Calu3 (cell line): ENCODE data around the gene RIPOR3. TPM values are rescaled to one million over a fixed set of nuclear protein-coding genes. Genes with fewer than 3 reads are reported as not detected.

Experiments
- BruUV-seq: library from RNA; stranded (reverse); fragments of 400-500 nt; replicated peaks from 2 replicates; lab custom pipeline; 2021; lab: Mats Ljungman, UMichigan
- CTCF ChIA-PET: fragments of 300-600 bp; sonication (Branson Sonifier 250); formaldehyde crosslinking; loops from one replicate; lab custom pipeline; 2022; ENCODE audit warnings: antibody characterized with exemption; lab: Charles Lee
- DNase-seq: peaks from one replicate; pipeline ENCODE4 v3.0.0; 2022
- H3K27ac Mint-ChIP-seq: one replicate; pipeline ENCODE4 v1.8.0; 2022; ENCODE audit warnings: mixed read lengths; ENCODE audit not compliant: unreplicated experiment
- H3K27me3 Mint-ChIP-seq: one replicate; pipeline ENCODE4 v1.8.0; 2022; ENCODE audit warnings: mixed read lengths; ENCODE audit not compliant: unreplicated experiment
- H3K36me3 Mint-ChIP-seq: one replicate; pipeline ENCODE4 v1.8.0; 2022; ENCODE audit warnings: mild to moderate bottlenecking, moderate library complexity, mixed read lengths; ENCODE audit not compliant: insufficient read depth, unreplicated experiment
- H3K4me1 Mint-ChIP-seq: one replicate; pipeline ENCODE4 v1.8.0; 2022; ENCODE audit warnings: mild to moderate bottlenecking, low read depth, mixed read lengths; ENCODE audit not compliant: unreplicated experiment
- H3K4me3 Mint-ChIP-seq: one replicate; pipeline ENCODE4 v1.8.0; 2022; ENCODE audit warnings: mild to moderate bottlenecking, low read depth, moderate library complexity, mixed read lengths; ENCODE audit not compliant: unreplicated experiment
- H3K9me3 Mint-ChIP-seq: one replicate; pipeline ENCODE4 v1.8.0; 2022; ENCODE audit warnings: low read depth, mixed read lengths; ENCODE audit not compliant: unreplicated experiment
- CTCF ChIP-seq: fragments of 200-600 bp; IDR thresholded peaks from one replicate; pipeline ENCODE4 v1.8.0; 2022; ENCODE audit warnings: antibody characterized with exemption; ENCODE audit not compliant: unreplicated experiment
- intact Hi-C: fragments of 100-400 bp; cut with micrococcal nuclease; formaldehyde crosslinking; loops from one replicate; pipeline ENCODE4 v1.10.0; 2022; ENCODE audit not compliant: unreplicated experiment
- total RNA-seq: library from RNA; stranded (reverse); gene quantifications from 2 replicates; pipeline ENCODE4 v1.2.3, GENCODE V29; 2022

RIPOR3 gene
- total RNA-seq, 1 experiment from 2014 or later = 4.0 TPM

DNA sequence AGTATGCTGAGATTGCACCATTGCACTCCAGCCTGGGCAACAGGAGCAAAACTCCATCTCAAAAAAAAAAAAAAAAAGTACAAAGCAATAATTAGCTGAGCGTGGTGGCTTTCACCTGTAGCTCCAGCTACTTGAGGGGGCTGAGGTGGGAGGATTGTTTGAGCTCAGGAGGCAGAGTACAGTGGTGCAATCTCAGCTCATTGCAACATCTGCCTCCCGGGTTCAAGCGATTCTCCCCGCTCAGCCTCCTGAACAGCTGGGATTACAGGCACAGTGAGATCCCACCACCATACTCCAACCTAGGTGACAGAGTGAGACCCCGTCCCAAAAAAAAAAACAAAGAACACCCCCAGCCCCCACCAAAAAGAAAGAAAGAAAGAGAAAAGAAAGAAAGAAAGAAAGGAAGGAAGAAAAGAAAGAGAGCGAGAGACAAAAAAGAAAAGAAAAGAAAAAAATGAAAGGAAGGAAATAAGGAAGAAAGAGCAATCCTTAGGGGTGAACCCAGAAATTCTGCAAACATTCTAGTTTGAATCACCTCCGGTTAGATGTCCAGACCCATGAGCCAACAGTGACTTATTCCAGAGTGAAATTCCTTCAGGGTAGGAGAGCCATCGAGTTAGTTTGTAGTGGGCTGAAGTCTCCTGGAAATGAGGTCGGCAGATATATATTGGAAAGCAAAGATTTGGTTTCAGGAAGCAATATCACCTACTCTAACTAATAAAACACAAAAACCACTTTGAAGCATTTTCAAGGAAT is 3.2 kb upstream of the RIPOR3 start:
- no peaks in the 10 kb centered on the region for H3K9me3 Mint-ChIP-seq
- no TSS peak for BruUV-seq
- H3K4me3 Mint-ChIP-seq = no peak overlapping the region
- DNase-seq = no peak
- H3K27me3 Mint-ChIP-seq = no peaks in the 10 kb centered on the region
- CTCF ChIA-PET = interaction anchor here (0.6 to 2.4 kb wide), 4 partner anchors 9 to 1345 kb away, joined by 3 to 10 read pairs (median 4); no protein-coding TSS in a partner anchor
- TF ChIP-seq CTCF = no peak
- peaks cover 7% of the 10 kb centered on the region for H3K36me3 Mint-ChIP-seq
- peaks cover 17% of the 10 kb centered on the region for H3K4me1 Mint-ChIP-seq
- intact Hi-C loops = no loop called here
- H3K27ac Mint-ChIP-seq = no peak overlapping the region

DNA sequence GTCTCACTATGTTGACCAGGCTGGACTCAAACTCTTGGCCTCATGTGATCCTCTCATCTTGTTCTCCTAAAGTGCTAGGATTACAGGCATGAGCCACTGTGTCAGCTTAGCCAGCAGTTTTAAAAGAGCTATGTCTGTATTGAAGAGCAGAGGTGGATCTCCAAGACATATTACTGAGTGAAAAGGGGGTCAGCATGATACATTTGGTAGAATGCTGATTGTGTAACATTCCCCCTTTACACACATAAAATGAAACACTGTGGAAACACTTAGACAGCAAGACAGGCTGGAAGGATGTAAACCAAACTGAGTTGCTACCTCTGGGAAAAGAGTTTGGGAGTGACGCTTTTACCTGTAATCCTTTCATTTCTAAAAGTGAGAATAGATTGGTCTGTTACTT is 1.7 kb upstream of the RIPOR3 start:
- TF ChIP-seq CTCF = no peak
- DNase-seq = no peak
- CTCF ChIA-PET = no interaction called here
- intact Hi-C loops = no loop called here
- no peak overlapping the region for H3K27ac Mint-ChIP-seq
- H3K9me3 Mint-ChIP-seq = no peaks in the 10 kb centered on the region
- peaks cover 7% of the 10 kb centered on the region for H3K36me3 Mint-ChIP-seq
- no peak overlapping the region for H3K4me3 Mint-ChIP-seq
- BruUV-seq = no TSS peak
- peaks cover 23% of the 10 kb centered on the region for H3K4me1 Mint-ChIP-seq
- H3K27me3 Mint-ChIP-seq = no peaks in the 10 kb centered on the region

- BruUV-seq = no TSS peak
- Mint-ChIP-seq H3K9me3 (no peaks in the 10 kb centered on the region), H3K27ac (no peak overlapping the region), H3K27me3 (no peaks in the 10 kb centered on the region), H3K4me3 (no peak overlapping the region), H3K36me3 (peaks cover 7% of the 10 kb centered on the region), H3K4me1 (peaks cover 23% of the 10 kb centered on the region)
- intact Hi-C loops = no loop called here
- no peak for TF ChIP-seq CTCF
- CTCF ChIA-PET = no interaction called here
- DNase-seq = no peak
These were observed 1.2 kb upstream of the RIPOR3 start for GRCh38 chr20:50692552-50692933.

- Mint-ChIP-seq H3K27ac (no peak overlapping the region), H3K4me1 (peaks cover 23% of the 10 kb centered on the region), H3K9me3 (no peaks in the 10 kb centered on the region), H3K27me3 (no peaks in the 10 kb centered on the region), H3K4me3 (no peak overlapping the region), H3K36me3 (peaks cover 7% of the 10 kb centered on the region)
- CTCF ChIA-PET = interaction anchor here (0.6 kb wide), 1 partner anchor 22 kb away, joined by 7 read pairs; no protein-coding TSS in a partner anchor
- intact Hi-C loops = no loop called here
- no peak for TF ChIP-seq CTCF
- no peak for DNase-seq
- no TSS peak for BruUV-seq
These were observed 520 bp upstream of the RIPOR3 start for GRCh38 chr20:50691573-50692551.
